HepG2 (cell line): Measurements from ENCODE around the gene KRTAP3-3. TPM values are rescaled to one million over a fixed set of nuclear protein-coding genes. Genes with fewer than 3 reads are reported as not detected.

Experiments
- ATAC-seq: fragments of 200-7000 bp; cut with Tn5 transposase; 3 replicates; pipeline ENCODE4 v1.9.1; 2020; ENCODE audit warnings: mild to moderate bottlenecking, moderate library complexity
- BruUV-seq: library from RNA; stranded (reverse); fragments of 400-500 nt; replicated peaks from 2 replicates; lab custom pipeline; 2021; lab: Mats Ljungman, UMichigan
- CTCF ChIA-PET: fragments of 300-600 bp; formaldehyde crosslinking; extraction: SDS; loops from one replicate; lab custom pipeline; 2021; ENCODE audit warnings: low total read pairs, inconsistent platforms, low intra/inter-chr PET ratio; lab: Yijun Ruan, JAX
- POLR2A ChIA-PET: fragments of 350-600 bp; sonication (Branson Sonifier 250); formaldehyde crosslinking; loops from one replicate; lab custom pipeline; 2020; ENCODE audit warnings: antibody characterized with exemption, inconsistent platforms; lab: Yijun Ruan, JAX
- DNase-seq: peaks from one replicate; pipeline ENCODE4 v3.0.0-alpha.2; 2015; ENCODE audit warnings: low spot score
- FAIRE-seq: peaks from 3 replicates; lab custom pipeline; 2011; peaks lifted over from hg19 to GRCh38; lab: Jason Lieb, UNC
- H2AFZ ChIP-seq: one replicate; pipeline ENCODE4 v1.6.1; 2011; ENCODE audit warnings: low read length, inconsistent platforms
- H3K27ac ChIP-seq: fragments of 300-600 bp; 3 replicates; pipeline ENCODE4 v1.8.0; 2011; ENCODE audit warnings: mixed run types, mild to moderate bottlenecking, mixed read lengths, low read length, inconsistent platforms; ENCODE audit not compliant: insufficient read depth; ENCODE audit errors: extremely low read length
- H3K27me3 ChIP-seq, 2 experiments: fragments of 200-600 bp in 1 of 2; 2 replicates in 1 of 2; 3 replicates in 1 of 2; pipeline versions ENCODE4 v1.6.0 to v1.8.0; 2011; ENCODE audit warnings: low read length in 2 of 2, mild to moderate bottlenecking in 2 of 2, moderate library complexity in 2 of 2, inconsistent platforms in 1 of 2; ENCODE audit not compliant: insufficient read depth in 2 of 2, control insufficient read depth in 1 of 2
- H3K36me3 ChIP-seq, 2 experiments: fragments of 200-600 bp in 1 of 2; replicated peaks in 1 of 2; 2 replicates in 1 of 2; 3 replicates in 1 of 2; pipeline versions ENCODE4 v1.5.1 to v1.8.0; 2011; ENCODE audit warnings: low read length in 2 of 2, inconsistent platforms in 1 of 2; ENCODE audit not compliant: insufficient read depth in 2 of 2, control insufficient read depth in 1 of 2
- H3K4me1 ChIP-seq: 2 replicates; pipeline ENCODE4 v1.5.1; 2012; ENCODE audit warnings: low read length, inconsistent platforms; ENCODE audit not compliant: insufficient read depth
- H3K4me2 ChIP-seq: 2 replicates; pipeline ENCODE4 v1.6.0; 2011; ENCODE audit warnings: low read depth, low read length, inconsistent platforms
- H3K4me3 ChIP-seq, 3 experiments: fragments of 200-600 bp in 1 of 3; sonication (generic), shearing (Covaris generic) in 1 of 3; replicated peaks in 1 of 3; 2 replicates each; pipeline ENCODE4 v1.5.1; 2011 to 2016; ENCODE audit warnings: low read length in 3 of 3, inconsistent platforms in 2 of 3, low read depth in 2 of 3, mild to moderate bottlenecking in 2 of 3, control low read depth in 1 of 3, mixed read lengths in 1 of 3; ENCODE audit not compliant: insufficient read depth in 1 of 3
- H3K79me2 ChIP-seq: one replicate; pipeline ENCODE4 v1.6.1; 2011; ENCODE audit warnings: low read length, inconsistent platforms; ENCODE audit not compliant: insufficient read depth
- H3K9ac ChIP-seq: 2 replicates; pipeline ENCODE4 v1.6.0; 2011; ENCODE audit warnings: mild to moderate bottlenecking, low read depth, low read length, inconsistent platforms; ENCODE audit not compliant: insufficient read depth
- H3K9me3 ChIP-seq: 2 replicates; pipeline ENCODE4 v1.5.1; 2012; ENCODE audit warnings: mild to moderate bottlenecking, low read length
- H4K20me1 ChIP-seq: 2 replicates; pipeline ENCODE4 v1.6.0; 2011; ENCODE audit warnings: inconsistent platforms, mild to moderate bottlenecking, low read length, moderate library complexity; ENCODE audit not compliant: insufficient read depth
- AKAP8 ChIP-seq: sonication (generic); formaldehyde crosslinking; IDR thresholded peaks from 2 replicates; pipeline ENCODE4 v1.5.1; 2020; ENCODE audit warnings: mild to moderate bottlenecking, missing genetic modification reagents
- ARID2 ChIP-seq: sonication (generic); formaldehyde crosslinking; IDR thresholded peaks from 2 replicates; pipeline ENCODE4 v1.8.1; 2022; ENCODE audit warnings: mild to moderate bottlenecking, missing genetic modification reagents, borderline replicate concordance
- CBX5 ChIP-seq: sonication (generic); formaldehyde crosslinking; IDR thresholded peaks from 2 replicates; pipeline ENCODE4 v1.4.0; 2020; ENCODE audit warnings: missing genetic modification reagents, borderline replicate concordance
- CEBPB ChIP-seq: IDR thresholded peaks from 2 replicates; pipeline ENCODE4 v1.6.1; 2011; ENCODE audit warnings: low read depth, low read length, improper control_type of control experiment, borderline replicate concordance
- ETV5 ChIP-seq: IDR thresholded peaks from 2 replicates; pipeline ENCODE4 v1.6.1; 2018; ENCODE audit warnings: missing biosample characterization, missing genetic modification reagents, inconsistent platforms, borderline replicate concordance
- FOXA1 ChIP-seq, 2 experiments: fragments of 450-650 bp in 1 of 2; sonication (generic) in 1 of 2; formaldehyde crosslinking in 1 of 2; IDR thresholded peaks; 2 replicates each; pipeline versions ENCODE4 v1.4.0 to v1.6.1; 2016 to 2020; ENCODE audit warnings: missing genetic modification reagents in 1 of 2
- FOXA3 ChIP-seq: IDR thresholded peaks from 2 replicates; pipeline ENCODE4 v1.6.1; 2016; ENCODE audit warnings: missing genetic modification reagents, missing compliant biosample characterization
- NR3C1 ChIP-seq: sonication (generic); formaldehyde crosslinking; IDR thresholded peaks from 2 replicates; pipeline ENCODE4 v1.4.0; 2020; ENCODE audit warnings: missing genetic modification reagents
- PHF21A ChIP-seq: sonication (generic); formaldehyde crosslinking; IDR thresholded peaks from 2 replicates; pipeline ENCODE4 v1.5.0; 2020; ENCODE audit warnings: mild to moderate bottlenecking, missing genetic modification reagents
- TRIM24 ChIP-seq: sonication (generic); formaldehyde crosslinking; IDR thresholded peaks from 2 replicates; pipeline ENCODE4 v1.8.0; 2022; ENCODE audit warnings: mild to moderate bottlenecking, missing genetic modification reagents
- ZBTB7B ChIP-seq: sonication (generic); formaldehyde crosslinking; IDR thresholded peaks from 2 replicates; pipeline ENCODE4 v1.4.0; 2020; ENCODE audit warnings: missing genetic modification reagents
- ZNF83 ChIP-seq: sonication (generic); formaldehyde crosslinking; IDR thresholded peaks from 2 replicates; pipeline ENCODE4 v1.4.0; 2020; ENCODE audit warnings: missing genetic modification reagents, mild to moderate bottlenecking, borderline replicate concordance
- ZZZ3 ChIP-seq: sonication (generic); formaldehyde crosslinking; IDR thresholded peaks from 2 replicates; pipeline ENCODE4 v1.4.0; 2020; ENCODE audit warnings: missing genetic modification reagents, mild to moderate bottlenecking, borderline replicate concordance
- WGBS: methylation state at CpG from one replicate; pipeline ENCODE4 v1.1.6; 2017; ENCODE audit warnings: low lambda C conversion rate; 5-methylcytosine and 5-hydroxymethylcytosine counted together
- in situ Hi-C: cut with HindIII; loops from 2 replicates; pipeline ENCODE4 v1.10.0; 2017; ENCODE audit warnings: low pct_unique_long_range_greater_than_20kb; ENCODE audit not compliant: extremely low pct_ligation_motif_present
- intact Hi-C: fragments of 100-400 bp; cut with micrococcal nuclease; formaldehyde crosslinking; loops from one replicate; pipeline ENCODE4 v1.10.0; 2022; ENCODE audit not compliant: unreplicated experiment
- polyA plus RNA-seq, 8 experiments: library from polyadenylated mRNA; depleted of rRNA in 3 of 8; stranded (reverse) in 7 of 8; unstranded in 1 of 8; fragments of >200 nt; fragmentation: Illumina TruSeq in 4 of 8; extraction: Trizol in 4 of 8; gene quantifications; 2 replicates each; pipeline versions ENCODE4 v1.2.1 to v1.2.3, GENCODE V29; 2011 to 2016; ENCODE audit warnings: low read depth in 4 of 8, missing spikeins in 1 of 8, mixed read lengths in 1 of 8; ENCODE audit not compliant: insufficient read depth in 1 of 8
- total RNA-seq, 5 experiments: library from RNA; depleted of rRNA; stranded (reverse); fragments of >200 nt; fragmentation: Illumina TruSeq; extraction: Trizol; gene quantifications; 2 replicates each; pipeline ENCODE4 v1.2.3, GENCODE V29; 2016; ENCODE audit warnings: low read depth in 1 of 5
- TF ChIP-seq, protein P1 (sequence below): sonication (generic); formaldehyde crosslinking; IDR thresholded peaks from 2 replicates; pipeline ENCODE4 v1.5.1; 2020; ENCODE audit warnings: missing genetic modification reagents, mild to moderate bottlenecking, borderline replicate concordance

Gene KRTAP3-3
- total and polyA plus RNA-seq, 2 of the 13 experiments (the other 11 are each of a cell fraction or from before 2014, with no cell fraction given): not detected

DNA sequence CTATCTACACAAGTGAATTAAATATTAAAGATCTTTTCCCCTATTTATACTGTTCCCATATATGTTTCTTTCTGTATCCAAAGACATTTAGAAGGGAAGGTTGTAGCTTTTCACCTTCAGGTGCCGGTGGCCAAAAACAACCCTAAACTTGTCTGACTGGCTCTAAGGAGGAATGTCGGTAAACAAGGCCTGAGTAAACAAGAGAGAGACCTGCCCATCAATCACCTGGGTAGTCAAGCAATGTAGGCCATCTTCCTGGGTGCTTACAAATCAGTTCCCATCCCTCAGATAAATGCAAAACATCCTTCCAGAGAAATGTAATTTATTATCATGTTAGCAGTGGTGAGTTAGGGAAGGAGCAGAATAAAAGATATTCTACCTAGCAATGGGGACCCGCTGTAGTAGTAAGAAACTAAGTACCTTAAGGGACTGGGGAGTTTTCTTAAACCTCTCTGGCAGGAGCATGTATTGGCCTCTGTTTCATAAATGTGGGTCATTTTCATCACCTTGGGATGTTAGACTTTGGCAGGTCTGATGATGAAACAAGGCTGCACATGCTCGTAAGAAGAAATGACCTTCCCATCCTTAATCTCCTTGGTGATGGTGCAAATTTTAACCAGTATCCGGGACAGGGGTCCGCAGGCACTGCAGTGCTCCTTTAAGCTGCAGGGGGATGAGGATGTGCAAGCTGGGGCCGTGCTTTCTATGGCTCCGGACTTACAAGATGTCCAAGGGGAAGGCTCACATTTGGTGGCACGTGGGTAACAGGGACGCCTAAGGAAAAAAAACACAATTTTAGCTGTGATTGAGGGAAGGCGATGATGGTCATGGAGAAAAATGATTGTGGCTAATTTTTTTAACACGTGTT lies 35.6 kb downstream of the KRTAP3-3 start (continued):
- TF ChIP-seq ZNF83 (CRISPR knock-in tag) (no peak), AKAP8 (CRISPR knock-in tag) (no peak)
- TF ChIP-seq, protein P1, sequence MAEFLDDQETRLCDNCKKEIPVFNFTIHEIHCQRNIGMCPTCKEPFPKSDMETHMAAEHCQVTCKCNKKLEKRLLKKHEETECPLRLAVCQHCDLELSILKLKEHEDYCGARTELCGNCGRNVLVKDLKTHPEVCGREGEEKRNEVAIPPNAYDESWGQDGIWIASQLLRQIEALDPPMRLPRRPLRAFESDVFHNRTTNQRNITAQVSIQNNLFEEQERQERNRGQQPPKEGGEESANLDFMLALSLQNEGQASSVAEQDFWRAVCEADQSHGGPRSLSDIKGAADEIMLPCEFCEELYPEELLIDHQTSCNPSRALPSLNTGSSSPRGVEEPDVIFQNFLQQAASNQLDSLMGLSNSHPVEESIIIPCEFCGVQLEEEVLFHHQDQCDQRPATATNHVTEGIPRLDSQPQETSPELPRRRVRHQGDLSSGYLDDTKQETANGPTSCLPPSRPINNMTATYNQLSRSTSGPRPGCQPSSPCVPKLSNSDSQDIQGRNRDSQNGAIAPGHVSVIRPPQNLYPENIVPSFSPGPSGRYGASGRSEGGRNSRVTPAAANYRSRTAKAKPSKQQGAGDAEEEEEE (CRISPR knock-in tag): no peak

DNA sequence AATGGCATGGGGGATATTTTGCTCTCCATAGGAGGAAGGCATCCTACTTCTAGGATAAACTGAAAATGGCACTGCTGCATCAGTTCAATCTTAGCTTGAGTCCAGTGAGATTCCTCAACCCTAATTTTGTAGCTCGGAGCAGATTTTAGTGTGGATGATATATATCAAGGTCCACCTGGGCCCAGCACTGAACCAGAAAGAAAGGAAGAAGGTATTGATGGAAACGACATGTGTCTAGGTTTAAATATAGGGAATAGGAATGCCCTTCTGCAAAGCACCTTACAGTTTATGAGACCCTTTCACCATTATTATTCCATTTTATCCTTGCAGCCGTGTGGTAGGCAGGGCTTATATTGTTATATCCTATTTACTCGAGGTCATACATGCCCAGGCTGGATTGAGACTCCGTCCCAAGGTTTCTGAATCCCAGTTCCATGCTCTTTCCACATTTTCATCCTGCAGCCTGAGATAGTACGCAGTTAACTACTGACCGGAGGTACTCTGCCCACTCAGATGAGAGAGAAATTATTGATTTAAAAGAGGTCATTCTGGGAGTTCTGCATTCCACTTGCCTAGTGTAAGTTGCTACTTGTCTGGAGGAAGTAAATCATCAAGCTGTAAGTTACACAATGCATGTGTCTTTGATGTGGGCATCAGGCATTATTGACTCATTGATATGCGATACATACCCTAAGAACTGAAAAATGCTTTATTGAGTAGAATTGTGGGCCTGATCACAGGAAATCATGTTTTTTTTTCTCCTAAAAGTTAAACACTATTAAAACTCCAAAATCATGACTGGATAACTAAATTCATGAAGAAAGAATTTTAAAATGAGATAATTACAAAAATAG lies 37.3 kb downstream of the KRTAP3-3 start:
- H3K4me3 ChIP-seq: peak overlapping the region in 1 of 3 experiments; percentile 15; a peak in 1 of 6 replicates
- H3K4me1 ChIP-seq: peaks cover 91% of the 10 kb centered on the region
- H3K79me2 ChIP-seq: no peaks in the 10 kb centered on the region
- peak; percentile 96 for FAIRE-seq
- ChIA-PET POLR2A (interaction anchor here (0.7 to 3.7 kb wide), 15 partner anchors 8 to 732 kb away, joined by 3 to 18 read pairs (median 9); partner anchors contain the start of genes EIF1, KRT23 and KRTAP3-1), CTCF (no interaction called here)
- peak; percentile 100 for DNase-seq
- peak overlapping the region; percentile 70 for H3K9ac ChIP-seq
- ATAC-seq: peak; percentile 99
- intact Hi-C loops: loop anchor here (1.0 to 2.0 kb wide), 3 partner anchors 20 to 53 kb away; partner anchors contain the start of genes KRT23 and KRTAP3-1
- H3K36me3 ChIP-seq: no peaks in the 10 kb centered on the region
- H3K27ac ChIP-seq: peak overlapping the region; percentile 90
- no peak overlapping the region for H2AFZ ChIP-seq
- H3K27me3 ChIP-seq: no peaks in the 10 kb centered on the region
- in situ Hi-C loops: loop anchor here (10.0 kb wide), 1 partner anchor 98 kb away; the partner anchor contains the start of gene KRTAP2-2
- whole genome bisulfite sequencing: 8% methylated on average over 8 of the region's 8 CpGs
- BruUV-seq: TSS peak; percentile 98
- H3K4me2 ChIP-seq: peak overlapping the region; percentile 61
- no peaks in the 10 kb centered on the region for H4K20me1 ChIP-seq
- H3K9me3 ChIP-seq: no peaks in the 10 kb centered on the region
- TF ChIP-seq FOXA1 (IDR thresholded peaks at IDR 0.05) (peak; percentile 87), FOXA1 (CRISPR knock-in tag; IDR thresholded peaks at IDR 0.05) (peak; percentile 99), CEBPB (peak; percentile 99), ZBTB7B (CRISPR knock-in tag) (peak; percentile 93), CBX5 (peak; percentile 84; the same call in 1 of the 2 replicates), NR3C1 (CRISPR knock-in tag) (no peak), PHF21A (CRISPR knock-in tag) (peak; percentile 97), ETV5 (CRISPR knock-in tag) (peak; percentile 100), FOXA3 (CRISPR knock-in tag) (peak; percentile 100), ZZZ3 (CRISPR knock-in tag) (no peak; the same call in 1 of the 2 replicates), ARID2 (CRISPR knock-in tag) (no peak), TRIM24 (CRISPR knock-in tag) (peak; percentile 64; the same call in 1 of the 2 replicates)
